GM03348 (cell line): Measurements from ENCODE around the gene DLGAP1.
A peak's percentile ranks its signal among the peaks of the same experiment; 100 is the strongest.

Source experiments
- DNase-seq: peaks from one replicate; pipeline ENCODE4 v3.0.0; 2012; ENCODE audit warnings: low spot score

DLGAP1 gene

GRCh38 chr18:3579701-3580100 lies 875.4 kb downstream of the DLGAP1 start:
- peak; percentile 80 for DNase-seq

GRCh38 chr18:3578621-3579020 lies 876.5 kb downstream of the DLGAP1 start:
- no peak for DNase-seq

- DNase-seq, result peak; percentile 10
Observed at GRCh38 chr18:3577281-3577855, 877.7 kb downstream of the DLGAP1 start.

GRCh38 chr18:3572761-3573160 lies 882.3 kb downstream of the DLGAP1 start:
- no peak for DNase-seq

- no peak for DNase-seq
Observed at GRCh38 chr18:3566851-3567250, 888.3 kb downstream of the DLGAP1 start.

GRCh38 chr18:3560755-3561154 lies 894.4 kb downstream of the DLGAP1 start:
- DNase-seq, result no peak

GRCh38 chr18:3554811-3555427 lies 900.2 kb downstream of the DLGAP1 start:
- no peak for DNase-seq

GRCh38 chr18:3554091-3554601 lies 901.0 kb downstream of the DLGAP1 start:
- no peak for DNase-seq

GRCh38 chr18:3552305-3552704 lies 902.8 kb downstream of the DLGAP1 start:
- DNase-seq, result no peak

GRCh38 chr18:3547891-3548615 lies 907.1 kb downstream of the DLGAP1 start:
- peak; percentile 62 for DNase-seq

GRCh38 chr18:3546106-3546505 lies 909.0 kb downstream of the DLGAP1 start:
- no peak for DNase-seq

GRCh38 chr18:3544537-3544936 lies 910.6 kb downstream of the DLGAP1 start:
- DNase-seq, result no peak

- DNase-seq, result no peak
Observed at GRCh38 chr18:3541549-3542386, 913.3 kb downstream of the DLGAP1 start.

- DNase-seq, result no peak
Observed at GRCh38 chr18:3540805-3541548, 914.1 kb downstream of the DLGAP1 start.

- no peak for DNase-seq
Observed at GRCh38 chr18:3538954-3539617, 916.0 kb downstream of the DLGAP1 start.

- DNase-seq, result peak; percentile 51
Observed at GRCh38 chr18:3538456-3538855, 916.7 kb downstream of the DLGAP1 start.

- DNase-seq, result no peak
Observed at GRCh38 chr18:3530807-3531206, 924.3 kb downstream of the DLGAP1 start.

- no peak for DNase-seq
Observed at GRCh38 chr18:3529601-3530000, 925.5 kb downstream of the DLGAP1 start.

GRCh38 chr18:3529077-3529476 lies 926.0 kb downstream of the DLGAP1 start:
- DNase-seq, result no peak

- DNase-seq, result no peak
Observed at GRCh38 chr18:3528231-3528630, 926.9 kb downstream of the DLGAP1 start.
